Measurements from ENCODE around the gene CALN1.
"Not testable (repeated sequence)": the region's sequence is repeated elsewhere in the genome, so short reads cannot be mapped to it uniquely, and the experiment has no call there.

The CALN1 gene

DNA sequence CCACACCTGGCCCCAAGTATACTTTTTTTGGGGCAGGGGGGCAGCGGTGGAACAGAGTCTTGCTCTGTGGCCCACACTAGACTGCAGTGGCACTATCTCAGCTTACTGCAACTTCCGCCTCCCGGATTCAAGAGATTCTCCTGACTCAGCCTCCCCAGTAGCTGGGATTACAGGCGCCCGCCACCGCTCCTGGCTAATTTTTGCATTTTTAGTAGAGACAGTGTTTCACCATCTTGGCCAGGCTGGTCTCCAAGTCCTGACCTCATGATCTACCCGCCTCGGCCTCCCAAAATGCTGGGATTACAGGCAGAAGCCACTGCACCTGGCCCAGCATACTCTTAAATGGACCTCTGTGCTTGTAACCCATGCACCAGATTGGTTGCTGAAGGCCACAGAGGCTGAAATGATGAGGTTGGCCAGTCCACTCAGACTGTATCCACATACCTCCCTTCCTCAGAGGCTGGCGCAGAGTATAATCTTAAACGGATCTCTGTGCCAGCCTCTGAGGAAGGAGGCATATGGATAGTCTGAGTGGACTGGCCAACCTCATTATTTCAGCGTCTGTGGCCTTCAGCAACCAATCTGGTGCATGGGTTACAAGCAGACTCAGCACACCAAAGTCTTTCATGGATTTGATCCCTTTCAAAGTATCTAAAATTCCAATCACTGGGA, 3.0 kb downstream of the CALN1 start:
- DNase-seq (ENCODE audit: low spot score): no peak

- DNase-seq (ENCODE audit: low spot score): no peak
Measured at GRCh38 chr7:72406820-72407403, 5.2 kb downstream of the CALN1 start.

GRCh38 chr7:72405871-72406270, 6.3 kb downstream of the CALN1 start:
- DNase-seq (ENCODE audit: low spot score): no peak

DNA sequence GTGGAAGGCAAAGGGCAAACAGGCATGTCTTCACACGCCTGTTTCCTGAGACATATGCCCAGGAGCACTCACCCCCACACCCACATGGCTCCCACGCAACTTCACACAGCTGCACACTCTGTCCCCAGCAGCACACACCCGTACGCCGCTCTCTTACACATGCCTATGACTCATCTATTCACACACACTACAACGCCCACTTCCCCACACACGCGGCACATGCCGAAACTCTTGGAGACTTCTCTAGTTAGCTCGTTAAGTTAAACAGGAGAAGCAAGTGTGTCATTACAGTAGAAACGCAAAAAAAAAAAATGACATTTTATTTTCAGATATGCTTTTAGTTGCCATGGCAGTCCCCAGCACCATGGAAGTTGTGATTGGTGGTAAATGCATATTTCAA, 6.7 kb downstream of the CALN1 start:
- DNase-seq (ENCODE audit: low spot score): no peak

DNA sequence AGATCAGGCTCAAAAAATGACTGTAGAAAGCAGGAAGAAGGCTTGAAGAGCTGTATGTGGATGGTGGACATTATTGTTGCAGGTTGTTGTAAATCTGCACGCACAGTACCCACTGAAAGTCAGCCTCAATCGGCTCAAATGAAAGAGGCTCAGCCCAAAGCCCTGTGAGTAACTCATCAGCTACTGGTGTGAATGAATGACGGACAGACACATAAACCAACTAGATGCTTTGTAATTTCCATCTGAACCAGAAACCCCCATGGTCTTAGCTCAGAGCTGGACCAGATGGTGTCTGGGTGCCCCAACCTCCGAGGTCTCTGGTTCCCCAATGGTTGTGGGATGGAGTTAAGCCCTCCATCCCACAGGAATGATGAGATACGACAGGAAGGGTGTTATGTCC, 7.4 kb downstream of the CALN1 start:
- no peak for DNase-seq (ENCODE audit: low spot score)

DNA sequence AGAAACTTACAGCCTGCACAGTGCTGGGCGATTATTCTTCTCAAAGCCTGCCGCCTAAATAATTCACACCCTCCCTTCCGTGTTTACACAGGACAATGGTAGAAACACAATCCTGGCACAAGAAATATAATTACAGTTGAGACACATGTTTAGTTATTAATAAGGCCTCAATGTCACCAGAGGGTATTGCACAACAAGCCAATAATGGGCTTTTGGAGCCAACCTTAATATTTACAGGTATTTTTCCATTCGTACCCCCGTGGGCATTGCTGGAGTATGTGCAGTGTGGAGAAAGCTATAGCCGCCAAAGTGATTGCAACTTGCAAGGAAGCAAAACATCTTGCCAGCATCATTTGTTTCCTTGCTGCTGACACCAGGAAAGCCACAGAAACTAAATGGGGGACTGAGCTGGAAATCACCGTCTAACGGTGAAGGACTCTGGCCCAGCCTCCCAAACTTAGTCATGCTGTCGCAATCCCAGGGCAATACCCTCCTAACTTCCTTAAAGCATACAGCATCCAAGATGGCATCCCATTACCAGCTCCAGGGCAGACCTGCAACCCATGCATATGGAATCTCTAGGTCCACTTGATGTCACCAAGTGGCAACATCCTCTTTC, 8.6 kb downstream of the CALN1 start:
- DNase-seq (ENCODE audit: low spot score): no peak

- DNase-seq (ENCODE audit: low spot score): no peak
Measured at GRCh38 chr7:72394016-72394415, 18.1 kb downstream of the CALN1 start.

DNA sequence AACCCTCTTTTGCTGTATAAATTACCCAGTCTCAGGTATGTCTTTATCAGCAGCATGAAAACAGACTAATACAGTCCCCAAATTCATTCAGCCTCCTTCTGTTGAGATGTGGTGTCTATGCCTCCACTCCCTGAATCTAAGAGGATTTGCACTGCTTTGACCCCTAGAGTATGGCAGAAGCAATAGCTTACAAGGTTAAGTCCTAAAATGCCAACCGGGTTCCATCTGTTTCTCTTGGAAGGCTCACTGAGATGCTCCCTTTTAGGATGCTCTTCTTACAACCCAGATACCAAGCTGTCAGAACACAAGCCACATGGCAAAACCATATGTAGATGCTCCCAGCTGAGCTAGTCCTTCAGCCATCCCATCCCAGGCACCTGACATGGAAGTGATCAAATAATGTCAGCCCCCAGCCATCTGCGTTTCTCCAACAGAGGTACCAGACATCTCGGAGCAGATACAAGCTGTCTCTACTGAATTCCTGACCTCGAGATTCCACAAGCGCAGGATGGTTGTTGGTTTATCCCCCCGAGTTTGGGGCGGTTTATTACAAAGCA, 20.2 kb downstream of the CALN1 start:
- no peak for DNase-seq (ENCODE audit: low spot score)

GRCh38 chr7:72386118-72386517, 26.0 kb downstream of the CALN1 start:
- DNase-seq (ENCODE audit: low spot score): no peak

DNA sequence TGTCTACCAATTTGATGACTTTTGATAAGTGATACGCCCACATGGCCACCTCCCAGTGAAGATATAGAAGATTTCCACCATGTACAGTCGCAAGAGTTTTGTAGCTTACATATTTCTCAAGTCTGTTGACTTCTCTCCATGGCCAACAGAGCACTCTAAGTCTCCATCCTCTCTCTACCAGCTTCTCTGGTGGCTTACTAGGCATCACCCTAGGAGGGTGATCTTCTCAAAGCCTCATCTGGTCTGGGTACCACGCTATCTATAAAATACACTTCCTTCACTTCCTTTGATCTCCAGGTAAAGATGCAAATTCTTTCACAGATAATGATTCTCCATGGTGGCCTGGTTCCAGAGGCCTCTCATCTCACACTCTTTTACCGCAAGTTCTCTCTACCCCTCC, 49.9 kb downstream of the CALN1 start:
- no peak for DNase-seq (ENCODE audit: low spot score)

DNA sequence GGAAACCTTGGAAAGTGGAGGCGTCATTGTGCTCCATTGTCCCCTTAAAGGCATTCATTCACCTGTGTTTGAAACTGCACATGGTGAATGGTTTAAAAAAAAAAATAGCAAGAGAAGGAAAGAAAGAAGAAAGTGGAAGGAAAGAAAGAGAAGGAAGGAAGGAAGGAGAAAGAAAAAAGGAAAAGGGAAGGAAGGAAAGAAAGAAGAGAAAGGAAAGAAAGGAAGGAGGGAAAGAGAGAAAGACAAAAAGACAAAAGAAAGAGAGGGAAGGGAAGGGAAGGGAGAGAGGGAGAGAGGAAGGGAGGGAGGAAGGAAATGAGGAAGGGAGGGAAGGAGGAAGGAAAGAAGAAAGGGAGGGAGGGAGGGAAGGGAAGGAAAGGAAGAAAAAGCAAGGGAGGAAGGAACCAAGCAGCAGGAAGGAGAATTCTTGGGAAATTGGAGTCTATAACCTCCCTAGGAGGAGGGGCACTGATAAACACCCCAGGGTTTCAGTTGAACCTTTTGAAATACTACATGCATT, 66.9 kb downstream of the CALN1 start:
- DNase-seq (ENCODE audit: low spot score): no peak

DNA sequence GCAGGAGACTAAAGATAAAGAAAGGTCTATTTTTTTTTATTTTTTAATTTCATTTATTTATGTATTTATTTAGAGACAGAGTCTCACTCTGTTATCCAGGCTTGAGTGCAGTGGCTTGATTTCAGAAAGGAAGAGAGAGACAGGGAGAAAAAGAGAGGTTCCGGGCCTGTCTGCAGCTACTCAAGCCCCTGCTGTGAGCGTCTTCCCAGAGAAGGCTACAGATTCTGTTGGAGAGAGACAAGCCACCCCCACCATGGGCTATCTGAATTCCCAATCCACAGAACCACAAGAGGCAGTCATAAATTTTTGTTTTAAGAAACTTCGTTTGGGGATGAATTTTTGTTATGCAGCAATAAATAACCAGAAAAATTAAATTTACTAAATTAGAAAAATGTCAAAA, 68.1 kb downstream of the CALN1 start:
- DNase-seq (ENCODE audit: low spot score): peak; percentile 58

DNA sequence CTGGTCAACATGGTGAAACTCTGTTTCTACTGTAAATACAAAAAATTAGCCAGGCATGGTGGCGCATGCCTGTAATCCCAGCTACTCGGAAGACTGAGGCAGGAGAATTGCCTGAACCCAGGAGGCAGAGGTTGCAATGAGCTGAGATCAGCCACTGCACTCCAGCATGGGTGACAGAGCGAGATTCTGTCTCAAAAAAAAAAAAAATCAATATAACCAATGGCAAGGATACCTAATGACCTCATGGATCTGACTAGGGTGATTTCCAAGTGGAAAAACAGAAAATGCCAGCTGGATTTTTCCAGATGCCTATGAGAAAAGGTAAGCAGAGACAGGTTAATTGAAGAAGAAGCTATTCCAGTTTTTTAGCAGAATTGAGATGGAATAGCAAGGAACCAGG, 68.8 kb downstream of the CALN1 start:
- DNase-seq (ENCODE audit: low spot score): not testable (repeated sequence)

- peak; percentile 21 for DNase-seq (ENCODE audit: low spot score)
Measured at GRCh38 chr7:72337390-72338167, 74.6 kb downstream of the CALN1 start.

DNA sequence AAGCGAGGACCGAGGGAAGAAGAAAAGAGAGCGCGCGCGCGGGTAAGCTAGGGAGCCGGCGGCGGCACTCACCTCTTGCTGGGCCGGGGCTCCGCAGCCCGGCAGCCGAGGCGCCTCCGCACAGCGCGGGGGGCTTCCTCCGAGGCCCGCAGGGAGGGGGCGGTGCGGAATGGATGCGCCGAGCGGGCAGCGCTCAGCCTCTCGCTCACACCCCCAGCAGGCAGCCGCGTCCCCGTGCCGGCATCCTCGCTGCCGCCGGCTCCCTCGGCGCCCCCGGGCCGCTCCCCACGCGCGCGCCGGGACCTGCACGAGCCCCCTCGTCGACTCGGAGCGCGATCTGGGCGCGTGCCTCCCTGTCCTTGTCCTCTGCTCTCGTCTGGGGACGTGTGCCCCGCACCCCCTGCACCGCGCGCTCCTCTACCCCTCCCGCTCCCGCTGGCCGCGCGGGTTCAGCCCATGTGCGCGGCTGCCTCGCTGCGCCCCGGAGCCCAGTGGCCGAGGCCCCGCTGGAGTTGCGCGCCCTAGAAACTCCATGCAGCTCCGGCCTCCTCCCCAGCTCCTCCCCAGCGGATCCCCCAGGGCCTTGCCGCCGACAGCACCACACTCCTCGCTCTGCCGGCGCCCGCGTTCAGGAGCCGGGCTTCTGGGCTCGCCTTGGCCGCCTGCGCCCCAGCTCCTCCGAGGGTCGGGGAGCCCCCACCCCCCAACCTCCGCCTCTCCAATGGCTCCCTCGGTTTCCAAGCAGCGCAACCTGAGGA, 75.3 kb downstream of the CALN1 start:
- DNase-seq (ENCODE audit: low spot score): peak; percentile 64

- DNase-seq (ENCODE audit: low spot score): no peak
Measured at GRCh38 chr7:72336382-72336631, 75.8 kb downstream of the CALN1 start.

DNA sequence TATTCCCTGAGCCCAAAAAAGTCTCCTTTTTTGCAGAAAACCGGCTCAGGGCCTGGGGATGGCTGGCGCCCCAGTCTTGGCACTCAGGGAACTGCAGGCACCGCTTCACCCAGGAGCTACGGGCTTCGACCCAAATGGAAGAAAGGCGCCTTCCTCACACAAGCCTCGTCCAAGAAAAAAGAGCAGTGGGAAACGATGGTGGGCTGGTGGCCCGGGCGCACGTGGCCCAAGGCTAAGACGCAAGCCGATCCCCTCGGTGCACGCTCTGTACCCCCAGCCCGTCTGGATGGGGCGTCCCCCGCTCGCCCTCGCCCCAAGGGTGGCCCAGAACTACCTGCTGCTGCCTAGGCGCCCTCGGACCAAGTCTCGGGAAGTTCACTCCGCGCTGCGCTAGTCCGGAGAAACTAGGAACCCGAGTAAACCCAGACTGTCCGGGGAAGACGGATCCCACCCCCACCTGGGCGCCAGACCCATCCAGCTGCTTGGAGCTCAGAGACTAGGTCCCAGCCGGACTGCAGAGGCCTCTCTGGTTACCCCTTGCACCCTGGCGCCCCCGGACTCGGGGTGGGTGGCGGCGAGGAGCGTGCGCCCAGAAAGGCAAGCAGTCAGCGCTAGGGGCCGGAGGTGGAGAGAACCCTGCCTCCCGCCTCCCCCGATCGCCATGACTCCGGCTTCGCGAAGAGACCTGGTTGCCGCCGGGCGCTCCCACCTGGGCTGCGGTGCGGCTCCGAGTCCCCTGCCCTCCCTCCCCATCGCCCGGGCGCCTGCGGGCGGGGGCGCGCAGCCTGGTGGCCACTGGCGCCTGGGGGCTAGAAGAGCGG, 76.4 kb downstream of the CALN1 start:
- DNase-seq (ENCODE audit: low spot score): peak; percentile 73

- no peak for DNase-seq (ENCODE audit: low spot score)
Measured at GRCh38 chr7:72334698-72335097, 77.4 kb downstream of the CALN1 start.

- peak; percentile 57 for DNase-seq (ENCODE audit: low spot score)
Measured at GRCh38 chr7:72334066-72334465, 78.1 kb downstream of the CALN1 start.

- no peak for DNase-seq (ENCODE audit: low spot score)
Measured at GRCh38 chr7:72326811-72327210, 85.3 kb downstream of the CALN1 start.

- DNase-seq (ENCODE audit: low spot score): no peak
Measured at GRCh38 chr7:72326365-72326764, 85.8 kb downstream of the CALN1 start.

Data from iPS-NIHi11 (cell line).